Measurements from ENCODE around the gene TAC3. TPM values are rescaled to one million over a fixed set of nuclear protein-coding genes. Genes with fewer than 3 reads are reported as not detected.
A peak's percentile ranks its signal among the peaks of the same experiment; 100 is the strongest.

Gene TAC3
- total and polyA plus RNA-seq, 2 donors from 2014 or later, result not detected

GRCh38 chr12:57008178-57008577, 8.2 kb downstream of the TAC3 start:
- H3K27ac ChIP-seq (ENCODE audit: low read depth in 2 of 2, low read length in 2 of 2), result no peak overlapping the region
- peak in 3 of 5 donors; percentile 23 to 84 (median 78) for DNase-seq
- no peaks in the 10 kb centered on the region for H3K27me3 ChIP-seq (ENCODE audit: control insufficient read depth, insufficient read depth, low read length)

GRCh38 chr12:57006809-57007475, 9.4 kb downstream of the TAC3 start:
- no peaks in the 10 kb centered on the region for H3K9me3 ChIP-seq (ENCODE audit: control insufficient read depth in 2 of 3, insufficient read depth in 1 of 3, low read length in 3 of 3)
- peak overlapping the region in 2 of 3 donors; percentile 66 to 67 for H3K4me3 ChIP-seq (ENCODE audit: low read length in 3 of 3)
- no peak for TF ChIP-seq CTCF (IDR thresholded peaks at IDR 0.05; ENCODE audit: borderline replicate concordance, extremely low read depth, insufficient read depth)
- FAIRE-seq (no peak), DNase-seq (no peak)
- H3K9ac ChIP-seq (ENCODE audit: low read length in 3 of 3), result peak overlapping the region in 2 of 3 donors; percentile 45 to 60
- H3K36me3 ChIP-seq (ENCODE audit: control insufficient read depth in 2 of 3, insufficient read depth in 3 of 3, low read length in 3 of 3), result peaks cover 2 to 26% (median 9%) of the 10 kb centered on the region in 3 donors
- H3K4me1 ChIP-seq (ENCODE audit: control insufficient read depth in 2 of 3, insufficient read depth in 2 of 3, low read depth in 1 of 3, low read length in 3 of 3), result peaks cover 0 to 9% (median 8%) of the 10 kb centered on the region in 3 donors
- H3K27me3 ChIP-seq (ENCODE audit: control insufficient read depth, insufficient read depth, low read length), result no peaks in the 10 kb centered on the region
- peak overlapping the region in 1 of 2 donors; percentile 45 for H3K27ac ChIP-seq (ENCODE audit: low read depth in 2 of 2, low read length in 2 of 2)
- intact Hi-C loops (cut with DNase I), result no loop called here

More at GRCh38 chr12:57008178-57008577, 8.2 kb downstream of the TAC3 start:
- FAIRE-seq, result no peak
- TF ChIP-seq CTCF (IDR thresholded peaks at IDR 0.05; ENCODE audit: borderline replicate concordance, extremely low read depth, insufficient read depth), result peak; percentile 56
- Histone ChIP-seq H3K9ac (ENCODE audit: low read length in 3 of 3) (no peak overlapping the region), H3K9me3 (ENCODE audit: control insufficient read depth in 2 of 3, insufficient read depth in 1 of 3, low read length in 3 of 3) (no peaks in the 10 kb centered on the region), H3K36me3 (ENCODE audit: control insufficient read depth in 2 of 3, insufficient read depth in 3 of 3, low read length in 3 of 3) (peaks cover 1 to 14% (median 6%) of the 10 kb centered on the region in 3 donors), H3K4me1 (ENCODE audit: control insufficient read depth in 2 of 3, insufficient read depth in 2 of 3, low read depth in 1 of 3, low read length in 3 of 3) (peaks cover 0 to 9% (median 8%) of the 10 kb centered on the region in 3 donors), H3K4me3 (ENCODE audit: low read length in 3 of 3) (no peak overlapping the region)
- intact Hi-C loops (cut with DNase I), result no loop called here

GRCh38 chr12:57005980-57006808, 10.1 kb downstream of the TAC3 start, which contains the start of gene ZBTB39:
TSS of gene ZBTB39 (minus strand) at chr12:57006546. CDS start at chr12:57004917, 1,629 bp downstream.
- Histone ChIP-seq H3K36me3 (ENCODE audit: control insufficient read depth in 2 of 3, insufficient read depth in 3 of 3, low read length in 3 of 3) (peaks cover 2 to 31% (median 9%) of the 10 kb centered on the region in 3 donors), H3K9ac (ENCODE audit: low read length in 3 of 3) (peak within 1 kb of the TSS; percentile 41 to 78 (median 76)), H3K27ac (ENCODE audit: low read depth in 2 of 2, low read length in 2 of 2) (peak within 1 kb of the TSS; percentile 40 to 45), H3K27me3 (ENCODE audit: control insufficient read depth, insufficient read depth, low read length) (no peaks in the 10 kb centered on the region), H3K4me3 (ENCODE audit: low read length in 3 of 3) (peak within 1 kb of the TSS; percentile 58 to 82 (median 71)), H3K9me3 (ENCODE audit: control insufficient read depth in 2 of 3, insufficient read depth in 1 of 3, low read length in 3 of 3) (no peaks in the 10 kb centered on the region), H3K4me1 (ENCODE audit: control insufficient read depth in 2 of 3, insufficient read depth in 2 of 3, low read depth in 1 of 3, low read length in 3 of 3) (peaks cover 0 to 15% (median 8%) of the 10 kb centered on the region in 3 donors)
- intact Hi-C loops (cut with DNase I), result no loop called here
- TF ChIP-seq CTCF (IDR thresholded peaks at IDR 0.05; ENCODE audit: borderline replicate concordance, extremely low read depth, insufficient read depth), result peak; percentile 44
- FAIRE-seq (no peak), DNase-seq (peak; percentile 62 to 85 (median 76))

All from kidney (tissue), 14 donors.